GM21423 (cell line): ENCODE data around the gene ARHGAP24.
A peak's percentile ranks its signal among the peaks of the same experiment; 100 is the strongest.

ENCODE experiments used
- ATAC-seq: cut with Tn5 transposase; IDR thresholded peaks from one replicate; pipeline ENCODE4 v1.9.1; 2021; ENCODE audit warnings: mild to moderate bottlenecking, moderate library complexity; ENCODE audit not compliant: unreplicated experiment

ARHGAP24 gene

GRCh38 chr4:85577307-85577706 is 102.4 kb downstream of the ARHGAP24 start:
- ATAC-seq: no peak

DNA sequence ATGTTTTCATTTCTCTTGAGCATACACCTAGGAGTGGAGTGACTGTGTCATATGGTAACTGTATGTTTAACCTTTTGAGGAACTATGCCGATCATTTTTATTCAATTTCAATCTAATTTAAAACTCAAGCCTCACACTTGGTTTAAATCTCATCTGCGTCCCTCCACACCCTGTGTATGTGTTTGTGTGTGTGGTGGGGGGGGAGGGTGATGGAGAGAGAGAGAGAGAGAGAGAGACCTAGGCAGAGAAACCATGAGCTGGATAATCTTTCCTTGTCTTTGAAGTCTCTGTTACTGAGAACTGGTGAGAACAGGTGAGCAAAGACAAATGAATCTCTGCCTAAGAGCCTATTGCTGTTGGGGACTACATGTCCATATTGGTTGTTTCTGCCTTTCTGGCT is 105.0 kb downstream of the ARHGAP24 start:
- no peak for ATAC-seq

- no peak for ATAC-seq
Observed at GRCh38 chr4:85580489-85580888, 105.5 kb downstream of the ARHGAP24 start.

GRCh38 chr4:85587952-85588351 is 113.0 kb downstream of the ARHGAP24 start:
- ATAC-seq: no peak

DNA sequence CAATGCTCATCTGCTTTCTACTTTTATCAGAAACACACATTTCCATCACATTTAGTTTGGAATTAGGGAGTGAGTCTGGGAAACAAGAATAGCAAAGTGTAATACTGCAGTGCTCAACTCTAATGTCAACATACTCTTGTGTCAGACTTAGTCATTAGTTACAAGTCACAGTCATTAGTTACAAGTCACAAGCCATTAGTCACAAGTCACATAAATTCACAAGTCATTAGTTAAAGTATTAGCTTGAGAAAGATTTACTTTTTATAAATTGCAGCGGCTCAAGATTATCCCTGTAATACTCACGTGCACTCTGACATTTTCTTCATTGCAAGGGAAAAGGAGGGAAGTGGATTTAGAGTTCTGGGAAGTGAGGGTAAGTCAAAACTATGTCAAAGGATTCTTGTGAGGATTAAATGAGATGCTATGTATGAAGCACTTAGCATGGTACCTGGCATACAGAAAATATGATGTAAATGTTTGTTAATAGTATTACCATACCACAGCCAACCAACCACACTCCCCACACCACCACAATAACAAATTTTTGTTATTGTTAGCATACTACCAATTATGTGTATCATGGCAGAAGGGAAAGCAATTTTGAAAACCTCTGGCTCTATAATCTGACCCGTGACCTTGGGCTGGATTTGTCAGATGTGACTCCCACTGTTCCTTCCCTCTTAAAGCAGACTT is 116.6 kb downstream of the ARHGAP24 start:
- no peak for ATAC-seq

- no peak for ATAC-seq
Observed at GRCh38 chr4:85595098-85595775, 120.3 kb downstream of the ARHGAP24 start.

GRCh38 chr4:85595796-85596559 is 121.0 kb downstream of the ARHGAP24 start:
- no peak for ATAC-seq

DNA sequence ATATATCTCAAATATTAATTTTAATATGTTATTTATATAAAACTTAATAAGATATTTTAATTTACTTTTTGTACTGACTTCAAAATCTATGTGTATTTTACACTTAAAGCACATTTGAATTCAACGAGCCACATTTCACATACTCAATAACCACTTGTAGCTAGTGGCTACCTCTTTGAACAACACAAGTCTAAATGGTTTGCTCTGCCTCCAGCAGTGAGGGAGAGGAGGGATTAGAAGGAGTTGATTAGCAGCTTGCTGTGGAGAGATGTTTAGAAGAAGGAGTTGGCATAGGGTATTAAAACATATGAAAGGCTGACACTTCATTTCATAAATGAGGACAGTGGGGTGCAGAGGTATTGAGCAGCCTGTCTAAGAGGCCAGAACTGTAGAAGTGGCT is 124.0 kb downstream of the ARHGAP24 start:
- ATAC-seq: no peak

- no peak for ATAC-seq
Observed at GRCh38 chr4:85600501-85600900, 125.6 kb downstream of the ARHGAP24 start.

GRCh38 chr4:85603437-85604336 is 128.7 kb downstream of the ARHGAP24 start:
- ATAC-seq: no peak

DNA sequence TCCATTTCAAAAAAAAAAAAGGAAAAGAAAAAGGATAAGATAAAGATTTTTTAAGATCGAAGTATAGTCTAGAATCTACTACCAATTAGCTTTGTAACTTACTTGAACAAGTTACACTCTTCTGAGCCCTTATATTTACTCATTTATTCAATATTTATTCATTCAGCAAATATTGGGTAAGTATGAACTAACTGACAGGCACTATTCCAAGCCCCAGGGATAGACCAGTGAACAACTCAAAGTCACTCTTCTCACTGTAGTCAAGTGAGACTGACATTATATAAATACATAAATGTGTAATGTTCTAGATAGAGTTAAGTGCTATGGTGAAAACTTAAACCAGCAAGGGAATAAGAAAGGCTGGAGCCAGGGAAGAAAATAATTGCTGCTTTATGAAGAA is 131.6 kb downstream of the ARHGAP24 start:
- no peak for ATAC-seq

DNA sequence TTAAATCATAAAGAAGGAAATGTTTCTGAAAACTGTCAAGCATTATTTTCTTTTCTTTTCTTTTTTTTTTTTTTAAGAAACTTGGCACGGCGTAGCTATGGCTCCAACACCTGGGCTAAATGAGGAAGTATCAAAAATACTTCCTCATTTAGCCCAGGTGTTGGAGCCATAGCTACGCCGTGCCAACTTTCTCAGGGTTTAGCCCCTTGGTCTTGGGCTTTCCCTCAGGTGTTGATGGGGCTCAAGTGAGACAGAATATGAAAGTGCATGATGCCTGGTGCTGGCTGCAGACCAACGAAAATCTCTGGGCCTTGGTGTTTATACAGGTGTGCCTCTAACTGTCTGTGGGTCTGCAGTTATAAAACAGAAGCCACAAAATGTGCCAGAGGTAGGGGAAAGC is 132.7 kb downstream of the ARHGAP24 start:
- peak; percentile 77 for ATAC-seq

DNA sequence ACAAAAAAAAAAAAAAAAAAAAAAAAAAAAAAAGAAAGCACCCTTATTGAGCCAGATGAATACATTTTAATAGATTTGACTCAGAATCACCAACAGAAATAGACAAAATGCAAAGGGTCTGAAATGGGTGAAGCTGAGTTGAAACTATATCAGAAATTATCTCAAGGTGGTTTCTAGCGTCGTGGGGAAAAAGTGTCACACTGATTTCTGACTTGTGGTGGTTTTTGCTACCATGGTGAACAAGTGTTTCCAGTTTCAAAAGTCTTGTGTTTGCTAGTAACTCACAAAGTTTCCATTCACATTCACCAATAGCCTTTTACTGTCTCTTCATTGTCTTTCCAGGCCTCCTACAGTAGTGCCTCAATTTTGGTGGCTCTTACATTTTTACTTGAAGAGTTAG is 135.5 kb downstream of the ARHGAP24 start:
- ATAC-seq: peak; percentile 79

GRCh38 chr4:85611661-85612060 is 136.7 kb downstream of the ARHGAP24 start:
- ATAC-seq: no peak

GRCh38 chr4:85613901-85614300 is 139.0 kb downstream of the ARHGAP24 start:
- ATAC-seq: no peak

DNA sequence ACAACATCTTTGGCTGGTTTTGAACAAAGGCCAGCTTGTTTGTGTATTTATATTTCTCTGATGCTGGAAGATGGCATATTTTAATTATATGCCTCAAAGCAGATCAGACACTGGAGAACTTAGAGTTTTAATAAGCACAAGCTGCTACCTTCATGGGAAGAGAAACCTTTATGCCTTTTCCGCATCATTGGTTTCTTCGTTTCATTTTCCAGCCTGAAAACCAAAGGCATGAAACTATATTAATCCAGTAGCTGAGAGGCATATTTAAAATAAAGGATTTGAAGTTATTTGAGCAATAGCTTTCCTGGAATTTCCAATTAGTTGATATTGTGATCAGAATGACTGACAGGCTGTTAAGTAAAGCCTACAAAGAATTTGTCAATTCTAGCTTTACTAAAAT is 141.0 kb downstream of the ARHGAP24 start:
- no peak for ATAC-seq

- no peak for ATAC-seq
Observed at GRCh38 chr4:85617202-85617601, 142.3 kb downstream of the ARHGAP24 start.

DNA sequence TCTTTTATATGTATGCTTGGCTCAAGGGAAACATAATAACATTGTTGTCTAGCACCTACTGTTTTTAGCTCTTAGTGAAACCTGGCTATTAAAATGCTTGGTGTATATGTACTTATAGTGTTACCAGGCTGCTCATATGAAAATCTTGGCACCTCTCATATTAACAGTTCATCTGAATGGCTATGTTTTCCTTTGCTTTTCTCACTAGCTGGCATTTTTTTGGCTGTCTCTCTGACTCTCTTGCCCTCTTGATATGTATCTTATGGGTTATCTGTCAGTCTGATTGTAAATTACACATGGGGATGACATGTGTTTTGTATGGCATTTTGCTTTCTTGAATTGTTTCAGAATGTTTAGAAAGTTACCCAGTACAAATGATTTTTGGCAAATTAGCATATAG is 158.0 kb downstream of the ARHGAP24 start:
- ATAC-seq: no peak

- ATAC-seq: no peak
Observed at GRCh38 chr4:85637778-85638177, 162.8 kb downstream of the ARHGAP24 start.

GRCh38 chr4:85639946-85640345 is 165.0 kb downstream of the ARHGAP24 start:
- ATAC-seq: no peak
